RWPE1 (cell line): Measurements from ENCODE around the gene WDR45B.
"Not testable (repeated sequence)": the region's sequence is repeated elsewhere in the genome, so short reads cannot be mapped to it uniquely, and the experiment has no call there.

Experiments
- CTCF ChIA-PET: fragments of 350-600 bp; sonication (Branson Sonifier 250); formaldehyde crosslinking; extraction: SDS; loops from one replicate; lab custom pipeline; 2021; lab: Yijun Ruan, JAX
- POLR2A ChIA-PET: fragments of 400-600 bp; formaldehyde crosslinking; extraction: SDS; loops from one replicate; lab custom pipeline; 2020; ENCODE audit warnings: antibody characterized with exemption; ENCODE audit not compliant: low non-redundant PET; lab: Yijun Ruan, JAX
- DNase-seq: peaks from one replicate; pipeline ENCODE4 v3.0.0; 2012; ENCODE audit warnings: low spot score
- H3K27ac ChIP-seq: fragments of 450-650 bp; 2 replicates; pipeline ENCODE4 v1.5.1; 2017
- TF ChIP-seq, protein P1 (sequence below): fragments of 450-650 bp; conservative IDR thresholded peaks from 2 replicates; pipeline ENCODE4 v1.5.1; 2017; ENCODE audit warnings: low read depth, mild to moderate bottlenecking

WDR45B gene

GRCh38 chr17:82655523-82655922 lies 7.3 kb upstream of the WDR45B start:
- no peak for DNase-seq
- no peak overlapping the region for H3K27ac ChIP-seq
- CTCF ChIA-PET = no interaction called here
- TF ChIP-seq, protein P1, sequence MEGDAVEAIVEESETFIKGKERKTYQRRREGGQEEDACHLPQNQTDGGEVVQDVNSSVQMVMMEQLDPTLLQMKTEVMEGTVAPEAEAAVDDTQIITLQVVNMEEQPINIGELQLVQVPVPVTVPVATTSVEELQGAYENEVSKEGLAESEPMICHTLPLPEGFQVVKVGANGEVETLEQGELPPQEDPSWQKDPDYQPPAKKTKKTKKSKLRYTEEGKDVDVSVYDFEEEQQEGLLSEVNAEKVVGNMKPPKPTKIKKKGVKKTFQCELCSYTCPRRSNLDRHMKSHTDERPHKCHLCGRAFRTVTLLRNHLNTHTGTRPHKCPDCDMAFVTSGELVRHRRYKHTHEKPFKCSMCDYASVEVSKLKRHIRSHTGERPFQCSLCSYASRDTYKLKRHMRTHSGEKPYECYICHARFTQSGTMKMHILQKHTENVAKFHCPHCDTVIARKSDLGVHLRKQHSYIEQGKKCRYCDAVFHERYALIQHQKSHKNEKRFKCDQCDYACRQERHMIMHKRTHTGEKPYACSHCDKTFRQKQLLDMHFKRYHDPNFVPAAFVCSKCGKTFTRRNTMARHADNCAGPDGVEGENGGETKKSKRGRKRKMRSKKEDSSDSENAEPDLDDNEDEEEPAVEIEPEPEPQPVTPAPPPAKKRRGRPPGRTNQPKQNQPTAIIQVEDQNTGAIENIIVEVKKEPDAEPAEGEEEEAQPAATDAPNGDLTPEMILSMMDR = no peak
- POLR2A ChIA-PET = no interaction called here

DNA sequence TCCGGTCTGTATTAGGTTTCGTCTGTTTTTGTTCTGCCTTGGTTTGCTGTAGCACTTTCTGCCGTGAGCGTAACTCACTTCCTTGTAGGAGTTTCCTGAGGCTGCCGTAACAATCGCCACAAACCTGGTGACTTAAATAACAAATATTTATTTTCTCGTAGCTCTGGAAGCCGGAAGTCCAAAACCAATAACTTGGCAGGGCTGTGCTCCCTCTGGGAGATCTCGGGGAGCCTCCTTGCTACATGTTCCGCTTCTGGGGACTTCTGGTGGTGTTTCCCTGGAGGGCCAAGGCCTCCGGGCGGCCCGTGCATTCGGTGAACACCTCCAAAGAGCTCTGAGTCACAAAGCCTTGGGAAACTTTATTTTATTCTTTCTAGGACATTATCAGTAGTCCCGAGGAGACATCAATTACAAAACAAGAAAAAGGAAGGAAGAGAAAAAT lies 6.8 kb upstream of the WDR45B start:
- no peak for DNase-seq

GRCh38 chr17:82654611-82655010 lies 6.4 kb upstream of the WDR45B start:
- CTCF ChIA-PET = interaction anchor here (1.0 kb wide), 1 partner anchor 14 kb away, joined by 3 read pairs; no protein-coding TSS in a partner anchor
- DNase-seq, POLR2A ChIA-PET: not testable (repeated sequence)
- H3K27ac ChIP-seq = peak overlapping the region; percentile 14; the same call in 1 of the 2 replicates

More for the DNA sequence above, 6.8 kb upstream of the WDR45B start:
- ChIA-PET POLR2A (no interaction called here), CTCF (interaction anchor here (1.0 kb wide), 1 partner anchor 14 kb away, joined by 3 read pairs; no protein-coding TSS in a partner anchor)
- TF ChIP-seq, protein P1 = no peak
- no peak overlapping the region for H3K27ac ChIP-seq

- DNase-seq = no peak
- POLR2A ChIA-PET = no interaction called here
- TF ChIP-seq, protein P1 = no peak
- CTCF ChIA-PET = interaction anchor here (1.0 kb wide), 1 partner anchor 15 kb away, joined by 3 read pairs; no protein-coding TSS in a partner anchor
- peak overlapping the region; percentile 14; the same call in 1 of the 2 replicates for H3K27ac ChIP-seq
Measured at GRCh38 chr17:82653651-82654528, 5.6 kb upstream of the WDR45B start.

GRCh38 chr17:82650723-82651122 lies 2.5 kb upstream of the WDR45B start:
- TF ChIP-seq, protein P1 = no peak
- ChIA-PET POLR2A (no interaction called here), CTCF (interaction anchor here (0.5 to 0.6 kb wide), 2 partner anchors 125 to 1965 kb away, joined by 3 read pairs; no protein-coding TSS in a partner anchor)
- DNase-seq = no peak
- H3K27ac ChIP-seq = no peak overlapping the region

- POLR2A ChIA-PET = no interaction called here
- CTCF ChIA-PET = no interaction called here
- TF ChIP-seq, protein P1 = no peak
- DNase-seq = no peak
- peak overlapping the region; percentile 97 for H3K27ac ChIP-seq
Measured at GRCh38 chr17:82649501-82650261, 1.4 kb upstream of the WDR45B start.
